ENCODE data around the gene FBL.

DNA sequence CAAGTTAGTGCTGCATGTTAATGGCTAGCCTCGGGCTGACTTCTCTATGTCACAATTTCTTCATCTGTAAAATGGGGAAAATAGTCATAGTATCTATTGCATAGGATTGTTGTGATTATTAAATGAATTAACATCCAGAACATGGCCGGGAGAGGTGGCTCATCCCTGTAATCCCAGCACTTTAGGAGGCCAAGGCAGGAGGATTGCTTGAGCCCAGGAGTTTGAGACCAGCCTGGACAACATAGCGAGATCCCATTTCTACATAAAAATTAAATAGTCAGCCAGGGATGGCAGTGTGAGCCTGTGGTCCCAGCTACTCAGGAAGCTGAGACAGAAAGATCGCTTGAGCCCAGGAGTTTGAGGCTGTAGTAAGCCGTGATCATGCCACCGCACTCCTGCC is 21.8 kb upstream of the FBL start:
- TF ChIP-seq EZH2 (IDR thresholded peaks at IDR 0.05; ENCODE audit: borderline replicate concordance, low read depth, low read length, poor library complexity, severe bottlenecking): no peak
- TF ChIP-seq, protein P1, sequence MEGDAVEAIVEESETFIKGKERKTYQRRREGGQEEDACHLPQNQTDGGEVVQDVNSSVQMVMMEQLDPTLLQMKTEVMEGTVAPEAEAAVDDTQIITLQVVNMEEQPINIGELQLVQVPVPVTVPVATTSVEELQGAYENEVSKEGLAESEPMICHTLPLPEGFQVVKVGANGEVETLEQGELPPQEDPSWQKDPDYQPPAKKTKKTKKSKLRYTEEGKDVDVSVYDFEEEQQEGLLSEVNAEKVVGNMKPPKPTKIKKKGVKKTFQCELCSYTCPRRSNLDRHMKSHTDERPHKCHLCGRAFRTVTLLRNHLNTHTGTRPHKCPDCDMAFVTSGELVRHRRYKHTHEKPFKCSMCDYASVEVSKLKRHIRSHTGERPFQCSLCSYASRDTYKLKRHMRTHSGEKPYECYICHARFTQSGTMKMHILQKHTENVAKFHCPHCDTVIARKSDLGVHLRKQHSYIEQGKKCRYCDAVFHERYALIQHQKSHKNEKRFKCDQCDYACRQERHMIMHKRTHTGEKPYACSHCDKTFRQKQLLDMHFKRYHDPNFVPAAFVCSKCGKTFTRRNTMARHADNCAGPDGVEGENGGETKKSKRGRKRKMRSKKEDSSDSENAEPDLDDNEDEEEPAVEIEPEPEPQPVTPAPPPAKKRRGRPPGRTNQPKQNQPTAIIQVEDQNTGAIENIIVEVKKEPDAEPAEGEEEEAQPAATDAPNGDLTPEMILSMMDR (conservative IDR thresholded peaks at IDR 0.05; ENCODE audit: low read depth, low read length): no peak
